GM10248 (cell line): ENCODE results near the gene ZDHHC14.

Experiments
- CTCF ChIA-PET: fragments of 300-600 bp; sonication (Branson Sonifier 250); formaldehyde crosslinking; extraction: SDS; loops from one replicate; lab custom pipeline; 2021; ENCODE audit warnings: antibody characterized with exemption; lab: Yijun Ruan, JAX
- POLR2A ChIA-PET: fragments of 350-650 bp; sonication (Branson Sonifier 250); formaldehyde crosslinking; extraction: SDS; loops from one replicate; lab custom pipeline; 2020; ENCODE audit warnings: antibody characterized with exemption; lab: Yijun Ruan, JAX
- DNase-seq: peaks from one replicate; pipeline ENCODE4 v3.0.0; 2012; ENCODE audit errors: extremely low spot score
- TF ChIP-seq, protein P1 (sequence below): IDR thresholded peaks from 2 replicates; pipeline ENCODE4 v1.5.1; 2012; ENCODE audit warnings: mild to moderate bottlenecking, low read depth; ENCODE audit errors: extremely low read depth, missing control alignments, control extremely low read depth

Gene ZDHHC14

DNA sequence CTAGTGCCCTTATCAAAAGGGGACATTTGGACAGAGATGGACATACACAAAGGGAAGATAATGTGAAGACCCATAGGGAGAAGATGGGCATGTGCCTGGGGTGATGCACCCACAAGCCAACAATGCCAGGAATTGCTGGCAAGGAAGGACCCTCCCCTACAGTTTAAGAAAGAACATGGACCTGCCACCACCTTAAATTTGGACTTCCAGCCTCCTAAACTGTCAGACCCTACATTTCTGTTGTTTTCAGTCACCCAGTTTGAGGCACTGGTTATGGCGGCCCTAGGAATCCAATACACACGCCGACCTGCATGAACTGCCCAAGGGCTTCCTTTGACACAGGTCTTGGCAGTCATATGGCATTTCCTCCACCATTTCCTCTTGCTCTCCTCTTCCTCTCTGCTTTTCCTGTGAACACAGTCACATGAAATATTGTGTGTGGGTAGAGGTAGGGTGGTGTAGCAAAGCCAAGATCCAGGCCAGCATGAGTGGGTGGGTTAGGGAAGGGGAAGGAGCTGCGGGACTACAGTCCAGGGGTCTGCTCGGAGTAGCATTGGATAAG, 115.6 kb downstream of the ZDHHC14 start:
- POLR2A ChIA-PET = no interaction called here

DNA sequence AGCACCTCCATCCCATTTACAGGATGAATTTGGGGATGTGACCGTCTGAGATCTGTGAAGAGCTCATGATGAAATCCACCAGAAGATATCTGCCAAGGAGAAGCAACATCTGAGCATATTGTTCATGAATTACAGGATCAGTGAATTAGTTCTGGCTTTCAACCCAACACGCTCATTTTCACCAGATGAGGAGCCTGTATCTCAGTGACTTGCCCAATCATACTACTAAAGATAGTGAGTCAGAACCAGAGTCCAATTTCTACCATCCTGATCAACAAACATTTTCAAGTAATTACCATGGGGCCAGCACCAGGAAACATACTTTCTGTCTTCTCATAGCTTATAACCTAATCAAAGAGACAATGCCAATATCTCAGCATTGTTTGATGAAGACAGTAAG, 116.6 kb downstream of the ZDHHC14 start:
- no peak for DNase-seq
- ChIA-PET POLR2A (no interaction called here), CTCF (interaction anchor here (1.2 to 1.9 kb wide), 2 partner anchors 14 to 27 kb away, joined by 3 to 4 read pairs; no protein-coding TSS in a partner anchor)
- TF ChIP-seq, protein P1, sequence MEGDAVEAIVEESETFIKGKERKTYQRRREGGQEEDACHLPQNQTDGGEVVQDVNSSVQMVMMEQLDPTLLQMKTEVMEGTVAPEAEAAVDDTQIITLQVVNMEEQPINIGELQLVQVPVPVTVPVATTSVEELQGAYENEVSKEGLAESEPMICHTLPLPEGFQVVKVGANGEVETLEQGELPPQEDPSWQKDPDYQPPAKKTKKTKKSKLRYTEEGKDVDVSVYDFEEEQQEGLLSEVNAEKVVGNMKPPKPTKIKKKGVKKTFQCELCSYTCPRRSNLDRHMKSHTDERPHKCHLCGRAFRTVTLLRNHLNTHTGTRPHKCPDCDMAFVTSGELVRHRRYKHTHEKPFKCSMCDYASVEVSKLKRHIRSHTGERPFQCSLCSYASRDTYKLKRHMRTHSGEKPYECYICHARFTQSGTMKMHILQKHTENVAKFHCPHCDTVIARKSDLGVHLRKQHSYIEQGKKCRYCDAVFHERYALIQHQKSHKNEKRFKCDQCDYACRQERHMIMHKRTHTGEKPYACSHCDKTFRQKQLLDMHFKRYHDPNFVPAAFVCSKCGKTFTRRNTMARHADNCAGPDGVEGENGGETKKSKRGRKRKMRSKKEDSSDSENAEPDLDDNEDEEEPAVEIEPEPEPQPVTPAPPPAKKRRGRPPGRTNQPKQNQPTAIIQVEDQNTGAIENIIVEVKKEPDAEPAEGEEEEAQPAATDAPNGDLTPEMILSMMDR = no peak

More for the DNA sequence above, 115.6 kb downstream of the ZDHHC14 start:
- CTCF ChIA-PET = interaction anchor here (1.2 kb wide), 1 partner anchor 27 kb away, joined by 3 read pairs; no protein-coding TSS in a partner anchor
- DNase-seq = no peak
- TF ChIP-seq, protein P1 = no peak

DNA sequence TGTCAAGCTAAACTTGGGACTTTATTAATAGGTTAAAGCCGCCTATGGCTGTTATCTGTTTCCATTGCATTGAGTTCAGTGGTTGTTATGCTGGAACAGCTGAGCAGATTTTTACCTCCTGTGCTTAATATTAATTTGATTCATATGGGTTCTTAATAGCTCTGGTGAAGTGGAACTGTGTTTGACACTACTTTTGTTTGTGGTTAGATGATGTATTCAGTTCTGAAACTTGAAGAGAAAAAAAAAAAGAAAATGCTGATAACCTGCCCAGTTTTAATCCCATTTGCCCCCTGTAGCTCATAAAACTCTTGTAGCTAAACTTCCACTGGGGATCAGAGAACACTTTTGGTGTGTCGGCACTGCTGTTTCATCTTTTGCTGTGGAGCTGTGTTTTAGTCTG, 117.8 kb downstream of the ZDHHC14 start:
- ChIA-PET POLR2A (no interaction called here), CTCF (interaction anchor here (1.0 to 1.9 kb wide), 3 partner anchors 9 to 27 kb away, joined by 3 to 4 read pairs (median 4); no protein-coding TSS in a partner anchor)
- TF ChIP-seq, protein P1 = no peak
- no peak for DNase-seq

DNA sequence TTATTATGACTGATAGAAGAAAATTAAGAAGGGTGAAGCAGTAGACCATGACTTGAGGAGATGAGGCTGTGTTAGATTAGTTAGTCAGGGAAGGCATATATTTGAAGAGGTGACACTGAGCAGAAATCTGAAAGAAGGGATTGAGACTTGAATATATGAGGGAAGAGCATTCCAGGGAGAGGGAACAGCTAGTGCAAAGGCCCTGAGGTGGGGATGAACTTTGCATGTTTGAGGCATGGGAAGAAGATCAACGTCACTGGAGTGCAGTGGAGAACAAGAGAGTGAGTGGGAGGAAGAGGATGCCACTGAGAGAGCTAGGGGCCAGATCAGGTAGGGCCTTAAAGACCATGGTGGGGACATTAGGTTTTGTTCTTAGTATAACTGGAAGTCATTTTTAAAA, 119.0 kb downstream of the ZDHHC14 start:
- ChIA-PET POLR2A (no interaction called here), CTCF (interaction anchor here (0.7 to 1.0 kb wide), 2 partner anchors 9 to 185 kb away, joined by 4 read pairs; no protein-coding TSS in a partner anchor)
- DNase-seq = no peak
- TF ChIP-seq, protein P1 = no peak

DNA sequence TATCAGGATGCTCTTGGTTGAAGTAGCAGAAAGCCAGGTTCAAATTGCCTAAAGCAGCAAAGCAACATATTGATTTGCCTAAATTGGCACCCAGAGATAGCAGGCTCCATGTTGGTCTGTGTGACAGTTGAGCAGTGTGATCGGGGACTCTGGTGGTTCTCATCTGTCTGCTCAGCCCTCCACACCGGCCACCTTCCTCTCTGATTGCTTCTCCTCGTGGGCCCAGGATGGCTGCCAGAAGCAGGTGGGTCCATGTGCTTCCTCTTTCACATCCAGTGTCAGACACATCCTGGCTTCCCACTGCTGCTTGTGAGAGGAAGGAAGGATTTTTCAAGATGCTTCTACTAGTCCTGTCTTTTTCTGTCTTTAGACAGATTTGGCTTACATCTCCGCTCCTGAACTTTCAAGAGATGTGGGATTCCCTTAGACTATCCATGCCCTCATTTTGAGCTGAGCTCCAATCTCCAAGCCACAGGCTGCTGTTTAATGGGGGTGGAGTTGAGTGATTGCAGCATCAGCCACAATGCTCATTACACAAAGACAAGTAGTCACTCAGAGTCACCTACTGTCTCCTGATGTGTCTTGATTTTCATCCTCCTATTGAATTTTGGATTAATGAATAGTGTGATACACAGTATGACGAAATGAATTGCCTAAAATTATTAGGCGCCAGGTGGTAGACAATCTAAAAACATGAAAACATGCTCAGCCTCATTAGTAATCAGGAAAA, 122.2 kb downstream of the ZDHHC14 start:
- TF ChIP-seq, protein P1 = no peak
- CTCF ChIA-PET = no interaction called here
- DNase-seq = no peak
- POLR2A ChIA-PET = no interaction called here

DNA sequence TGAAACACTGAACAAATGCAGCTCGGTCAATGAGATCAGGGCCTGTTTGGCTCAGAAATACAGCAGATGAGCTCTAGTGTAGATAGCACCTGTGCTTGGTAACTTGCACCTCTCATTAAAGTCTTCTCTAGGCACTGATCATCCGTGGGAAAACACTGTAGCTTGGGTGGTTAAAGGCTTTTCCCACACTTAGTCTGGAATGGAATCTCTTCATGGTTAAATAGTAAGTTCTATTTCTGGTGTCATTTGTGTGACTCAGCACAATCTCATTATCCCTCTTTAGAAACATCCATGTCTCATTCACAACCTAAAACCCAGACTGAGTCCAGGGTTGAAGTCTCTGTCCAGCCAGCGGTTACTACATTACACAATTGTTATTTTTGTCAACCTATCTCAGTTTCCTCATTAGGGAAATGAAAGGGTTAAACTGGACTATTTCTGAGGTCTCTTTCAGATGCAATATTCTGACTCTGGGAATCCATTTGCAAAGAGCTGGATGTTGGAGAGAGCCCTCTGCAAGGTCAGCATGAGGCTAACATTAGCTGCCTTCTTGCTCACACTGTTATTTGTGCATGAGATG, 125.0 kb downstream of the ZDHHC14 start:
- ChIA-PET CTCF (interaction anchor here (0.7 to 1.3 kb wide), 4 partner anchors 12 to 162 kb away, joined by 3 to 4 read pairs (median 3); no protein-coding TSS in a partner anchor), POLR2A (no interaction called here)
- TF ChIP-seq, protein P1 = no peak
- DNase-seq = no peak
